ENCODE results near the gene ZNF337.

Gene ZNF337

GRCh38 chr20:25629816-25630499 lies 66.7 kb downstream of the ZNF337 start:
- DNase-seq (ENCODE audit: low read depth) = no peak

GRCh38 chr20:25626779-25627178 lies 69.9 kb downstream of the ZNF337 start:
- DNase-seq (ENCODE audit: low read depth) = no peak

GRCh38 chr20:25624500-25624939 lies 72.1 kb downstream of the ZNF337 start:
- DNase-seq (ENCODE audit: low read depth) = no peak

Data from non-pigmented ciliary epithelial cell (primary cell).